ENCODE results near the gene CERCAM.
A peak's percentile ranks its signal among the peaks of the same experiment; 100 is the strongest.
"Not testable (repeated sequence)": the region's sequence is repeated elsewhere in the genome, so short reads cannot be mapped to it uniquely, and the experiment has no call there.

CERCAM gene

GRCh38 chr9:128415281-128415680, 5.4 kb upstream of the CERCAM start:
- H3K27ac ChIP-seq, result no peak overlapping the region
- H3K4me3 ChIP-seq, result no peak overlapping the region

- Histone ChIP-seq H3K4me3 (no peak overlapping the region), H3K27ac (no peak overlapping the region)
These were observed 4.6 kb upstream of the CERCAM start for GRCh38 chr9:128416014-128416413.

GRCh38 chr9:128416432-128417019, 4.1 kb upstream of the CERCAM start:
- no peak overlapping the region for H3K27ac ChIP-seq
- H3K4me3 ChIP-seq, result no peak overlapping the region

- H3K4me3 ChIP-seq, result peak overlapping the region; percentile 64 to 87 (median 81)
- H3K27ac ChIP-seq, result peak overlapping the region in 6 of 21 experiments; percentile 49 to 89 (median 72)
These were observed 1.4 kb upstream of the CERCAM start for GRCh38 chr9:128419061-128419925.

- H3K27ac ChIP-seq, result peak overlapping the region in 20 of 21 experiments; percentile 2 to 89 (median 72)
- peak overlapping the region; percentile 64 to 87 (median 81) for H3K4me3 ChIP-seq
These were observed 502 bp upstream of the CERCAM start for GRCh38 chr9:128420060-128420650.

GRCh38 chr9:128421482-128421996, 882 bp downstream of the CERCAM start:
- H3K27ac ChIP-seq, result peak overlapping the region in 20 of 21 experiments; percentile 22 to 89 (median 72)

GRCh38 chr9:128422022-128422782, 1.5 kb downstream of the CERCAM start:
- H3K4me3 ChIP-seq, result peak overlapping the region in 3 of 7 experiments; percentile 64 to 84 (median 84)
- peak overlapping the region in 12 of 21 experiments; percentile 25 to 89 (median 77) for H3K27ac ChIP-seq

More at GRCh38 chr9:128421482-128421996, 882 bp downstream of the CERCAM start:
- peak overlapping the region; percentile 64 to 87 (median 81) for H3K4me3 ChIP-seq

- Histone ChIP-seq H3K4me3 (no peak overlapping the region), H3K27ac (no peak overlapping the region)
These were observed 2.1 kb downstream of the CERCAM start for GRCh38 chr9:128422783-128423150.

GRCh38 chr9:128423356-128423755, 2.7 kb downstream of the CERCAM start:
- H3K27ac ChIP-seq, H3K4me3 ChIP-seq: not testable (repeated sequence)

- Histone ChIP-seq H3K27ac (no peak overlapping the region), H3K4me3 (no peak overlapping the region)
These were observed 3.7 kb downstream of the CERCAM start for GRCh38 chr9:128424268-128424780.

- no peak overlapping the region for H3K27ac ChIP-seq
- H3K4me3 ChIP-seq, result no peak overlapping the region
These were observed 8.2 kb downstream of the CERCAM start for GRCh38 chr9:128428644-128429512.

- no peak overlapping the region for H3K27ac ChIP-seq
- no peak overlapping the region for H3K4me3 ChIP-seq
These were observed 8.9 kb downstream of the CERCAM start for GRCh38 chr9:128429513-128430086.

GRCh38 chr9:128431207-128431606, 10.6 kb downstream of the CERCAM start:
- H3K4me3 ChIP-seq, result no peak overlapping the region
- H3K27ac ChIP-seq, result no peak overlapping the region

- Histone ChIP-seq H3K4me3 (no peak overlapping the region), H3K27ac (no peak overlapping the region)
These were observed 13.7 kb downstream of the CERCAM start for GRCh38 chr9:128434340-128434739.

GRCh38 chr9:128435611-128436010, 15.0 kb downstream of the CERCAM start:
- no peak overlapping the region for H3K4me3 ChIP-seq
- H3K27ac ChIP-seq, result no peak overlapping the region

GRCh38 chr9:128438343-128439109, 17.9 kb downstream of the CERCAM start:
- Histone ChIP-seq H3K4me3 (no peak overlapping the region), H3K27ac (no peak overlapping the region)

- Histone ChIP-seq H3K4me3 (no peak overlapping the region), H3K27ac (no peak overlapping the region)
These were observed 18.6 kb downstream of the CERCAM start for GRCh38 chr9:128439273-128439672.
